SK-N-SH (cell line): ENCODE data around the gene EEF1AKMT3.

Experiments used
- CTCF ChIP-seq: fragments of 200-600 bp; sonication (generic); IDR thresholded peaks from 2 replicates; pipeline ENCODE4 v1.6.1; 2017; ENCODE audit warnings: antibody characterized with exemption, mild to moderate bottlenecking, moderate library complexity
- ELF1 ChIP-seq: IDR thresholded peaks from 2 replicates; pipeline ENCODE4 v1.4.0; 2012
- EP300 ChIP-seq, 2 experiments: IDR thresholded peaks; 2 replicates each; pipeline versions ENCODE4 v1.4.0 to v1.6.1; 2012; ENCODE audit warnings: borderline replicate concordance in 1 of 2, low read depth in 1 of 2, low read length in 1 of 2
- FOXM1 ChIP-seq: IDR thresholded peaks from 2 replicates; pipeline ENCODE4 v1.4.0; 2012; ENCODE audit warnings: low read depth, mild to moderate bottlenecking
- GABPA ChIP-seq: IDR thresholded peaks from 2 replicates; pipeline ENCODE4 v1.4.0; 2012; ENCODE audit warnings: low read depth, mild to moderate bottlenecking
- POLR2AphosphoS5 ChIP-seq: IDR thresholded peaks from 2 replicates; pipeline ENCODE4 v1.6.1; 2012; ENCODE audit warnings: low read depth, low read length
- RXRA ChIP-seq: IDR thresholded peaks from 2 replicates; pipeline ENCODE4 v1.4.0; 2012; ENCODE audit warnings: low read depth, mild to moderate bottlenecking, borderline replicate concordance
- SIN3A ChIP-seq: IDR thresholded peaks from 2 replicates; pipeline ENCODE4 v1.6.1; 2012; ENCODE audit warnings: low read depth, mild to moderate bottlenecking, low read length, moderate library complexity, borderline replicate concordance
- SMC3 ChIP-seq: IDR thresholded peaks from 2 replicates; pipeline ENCODE4 v1.6.1; 2012; ENCODE audit warnings: low read depth, low read length, improper control_type of control experiment
- TAF1 ChIP-seq: IDR thresholded peaks from 2 replicates; pipeline ENCODE4 v1.6.1; 2012; ENCODE audit warnings: low read depth, mild to moderate bottlenecking, low read length, moderate library complexity, borderline replicate concordance
- TEAD4 ChIP-seq: IDR thresholded peaks from 2 replicates; pipeline ENCODE4 v1.4.0; 2012; ENCODE audit warnings: mild to moderate bottlenecking, borderline replicate concordance; ENCODE audit not compliant: insufficient read depth
- USF2 ChIP-seq: fragments of 150-350 bp; IDR thresholded peaks from 2 replicates; pipeline ENCODE4 v1.6.1; 2017; ENCODE audit warnings: antibody characterized with exemption, low read length, low read depth, borderline replicate concordance
- TF ChIP-seq, protein P1 (sequence below): IDR thresholded peaks from 2 replicates; pipeline ENCODE4 v1.4.0; 2012; ENCODE audit warnings: low read depth, borderline replicate concordance

- TF ChIP-seq CTCF: no peak
- TF ChIP-seq TEAD4: no peak
- TF ChIP-seq POLR2AphosphoS5: no peak
- no peak for TF ChIP-seq FOXM1
- no peak for TF ChIP-seq ELF1
- no peak for TF ChIP-seq EP300 (IDR thresholded peaks at IDR 0.05; ENCODE audit: borderline replicate concordance in 1 of 2, low read depth in 1 of 2, low read length in 1 of 2)
- TF ChIP-seq SIN3A: no peak
- no peak for TF ChIP-seq GABPA
- TF ChIP-seq SMC3: no peak
- TF ChIP-seq USF2: no peak
- TF ChIP-seq TAF1: no peak
- TF ChIP-seq, protein P1, sequence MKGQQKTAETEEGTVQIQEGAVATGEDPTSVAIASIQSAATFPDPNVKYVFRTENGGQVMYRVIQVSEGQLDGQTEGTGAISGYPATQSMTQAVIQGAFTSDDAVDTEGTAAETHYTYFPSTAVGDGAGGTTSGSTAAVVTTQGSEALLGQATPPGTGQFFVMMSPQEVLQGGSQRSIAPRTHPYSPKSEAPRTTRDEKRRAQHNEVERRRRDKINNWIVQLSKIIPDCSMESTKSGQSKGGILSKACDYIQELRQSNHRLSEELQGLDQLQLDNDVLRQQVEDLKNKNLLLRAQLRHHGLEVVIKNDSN: no peak
- no peak for TF ChIP-seq RXRA
These were observed 31.0 kb upstream of the EEF1AKMT3 start for GRCh38 chr12:57741413-57741789.
